Breast epithelium (tissue), 4 donors: ENCODE measurements around the gene STRADB. TPM values are rescaled to one million over a fixed set of nuclear protein-coding genes. Genes with fewer than 3 reads are reported as not detected.

Source experiments
- DNase-seq, 2 donors: peaks; one replicate each; pipeline ENCODE4 v3.0.0-alpha.2; 2019; ENCODE audit warnings: low spot score in 2 of 2
- H3K27ac ChIP-seq, 2 donors: fragments of 200-600 bp; sonication (generic) in 1 of 2; one replicate each; pipeline ENCODE4 v1.5.1; 2016 to 2019; ENCODE audit warnings: mild to moderate bottlenecking in 1 of 2
- H3K27me3 ChIP-seq, 2 donors: fragments of 200-600 bp; sonication (generic) in 1 of 2; one replicate each; pipeline versions ENCODE4 v1.5.1 to v1.6.0; 2017 to 2019; ENCODE audit warnings: control low read depth in 1 of 2, mild to moderate bottlenecking in 1 of 2
- H3K36me3 ChIP-seq: fragments of 200-600 bp; one replicate; pipeline ENCODE4 v1.5.1; 2019
- H3K4me1 ChIP-seq, 2 donors: fragments of 200-600 bp; sonication (generic); one replicate each; pipeline ENCODE4 v1.5.1; 2016 to 2019; ENCODE audit warnings: control low read depth in 1 of 2
- H3K4me3 ChIP-seq, 3 donors: fragments of 200-600 bp; sonication (generic); 1 replicate in 2 of 3; 2 replicates in 1 of 3; pipeline ENCODE4 v1.5.1; 2016 to 2019; ENCODE audit warnings: mild to moderate bottlenecking in 3 of 3, moderate library complexity in 2 of 3
- H3K9me3 ChIP-seq, 2 donors: fragments of 200-600 bp; sonication (generic) in 1 of 2; one replicate each; pipeline ENCODE4 v1.5.1; 2016 to 2019; ENCODE audit warnings: control low read depth in 1 of 2
- CTCF ChIP-seq, 3 donors: fragments of 450-650 bp; IDR thresholded peaks; one replicate each; pipeline ENCODE4 v1.5.1; 2016 to 2017; ENCODE audit warnings: antibody characterized with exemption in 3 of 3, mild to moderate bottlenecking in 3 of 3, moderate library complexity in 3 of 3
- POLR2A ChIP-seq: fragments of 450-650 bp; IDR thresholded peaks from one replicate; pipeline ENCODE4 v1.6.1; 2016; ENCODE audit warnings: antibody characterized with exemption, mild to moderate bottlenecking, moderate library complexity
- POLR2AphosphoS5 ChIP-seq, 3 donors: sonication (generic); formaldehyde crosslinking; IDR thresholded peaks; one replicate each; pipeline ENCODE4 v1.6.1; 2017; ENCODE audit warnings: antibody characterized with exemption in 3 of 3
- intact Hi-C: fragments of 100-400 bp; cut with DNase I; formaldehyde crosslinking; loops from one replicate; pipeline ENCODE4 v1.15.1; 2023; ENCODE audit warnings: low total_unique reads
- total RNA-seq, 3 donors: library from RNA; depleted of rRNA; stranded (reverse); fragments of >200 nt; gene quantifications; one replicate each; pipeline ENCODE4 v1.1.0, GENCODE V29; 2016

Gene STRADB
- 10 to 100 TPM; 20.3 to 30.0 (median 27.7) TPM for total RNA-seq

GRCh38 chr2:201451292-201452057 lies at the start of gene STRADB, which contains the start of gene TRAK2:
Gene STRADB (plus strand): TSS chr2:201451740. CDS start chr2:201454841, 3,101 bp downstream.
Gene TRAK2 (minus strand): TSS chr2:201451458. CDS start chr2:201420507, 30,951 bp downstream.
- Histone ChIP-seq H3K4me1 (peaks cover 0 to 8% of the 10 kb centered on the region in 2 donors), H3K36me3 (no peaks in the 10 kb centered on the region), H3K27ac (peak within 1 kb of the TSS; percentile 84 to 90), H3K27me3 (no peaks in the 10 kb centered on the region), H3K4me3 (peak within 1 kb of the TSS; percentile 71 to 89 (median 77)), H3K9me3 (no peaks in the 10 kb centered on the region)
- peak; percentile 87 to 88 for DNase-seq
- TF ChIP-seq CTCF (IDR thresholded peaks at IDR 0.05) (peak; percentile 18 to 56 (median 38)), POLR2AphosphoS5 (IDR thresholded peaks at IDR 0.05) (peak; percentile 44 to 79 (median 44)), POLR2A (peak; percentile 37)
- intact Hi-C loops: no loop called here

GRCh38 chr2:201401815-201402214 lies 49.7 kb upstream of the STRADB start:
- intact Hi-C loops: no loop called here
- H3K27ac ChIP-seq: peak overlapping the region; percentile 7 to 29

GRCh38 chr2:201402651-201403562 lies 48.6 kb upstream of the STRADB start:
- Histone ChIP-seq H3K36me3 (no peaks in the 10 kb centered on the region), H3K4me1 (peaks cover 0 to 22% of the 10 kb centered on the region in 2 donors), H3K9me3 (no peaks in the 10 kb centered on the region), H3K27ac (no peak overlapping the region), H3K4me3 (no peak overlapping the region), H3K27me3 (no peaks in the 10 kb centered on the region)
- DNase-seq: no peak
- TF ChIP-seq POLR2AphosphoS5 (IDR thresholded peaks at IDR 0.05) (no peak), POLR2A (no peak), CTCF (IDR thresholded peaks at IDR 0.05) (no peak)
- intact Hi-C loops: no loop called here

More at GRCh38 chr2:201401815-201402214, 49.7 kb upstream of the STRADB start:
- H3K27me3 ChIP-seq: no peaks in the 10 kb centered on the region
- no peaks in the 10 kb centered on the region for H3K36me3 ChIP-seq
- no peaks in the 10 kb centered on the region for H3K9me3 ChIP-seq
- peaks cover 0 to 17% of the 10 kb centered on the region in 2 donors for H3K4me1 ChIP-seq
- TF ChIP-seq CTCF (IDR thresholded peaks at IDR 0.05) (no peak), POLR2A (no peak), POLR2AphosphoS5 (IDR thresholded peaks at IDR 0.05) (no peak)
- H3K4me3 ChIP-seq: no peak overlapping the region
- DNase-seq: no peak

GRCh38 chr2:201403880-201404279 lies 47.7 kb upstream of the STRADB start:
- no peaks in the 10 kb centered on the region for H3K9me3 ChIP-seq
- no peak overlapping the region for H3K4me3 ChIP-seq
- no peak for TF ChIP-seq POLR2A
- no peak for TF ChIP-seq CTCF (IDR thresholded peaks at IDR 0.05)
- TF ChIP-seq POLR2AphosphoS5 (IDR thresholded peaks at IDR 0.05): no peak
- no peak overlapping the region for H3K27ac ChIP-seq
- DNase-seq: no peak
- intact Hi-C loops: no loop called here
- no peaks in the 10 kb centered on the region for H3K27me3 ChIP-seq
- H3K4me1 ChIP-seq: peaks cover 0 to 22% of the 10 kb centered on the region in 2 donors
- no peaks in the 10 kb centered on the region for H3K36me3 ChIP-seq
